IPS-15b (cell line): ENCODE results near the gene TRABD2A.

Experiments
- H3K27me3 ChIP-seq: one replicate; pipeline ENCODE4 v1.6.1; 2013; ENCODE audit warnings: low read length; ENCODE audit not compliant: control insufficient read depth, insufficient read depth
- H3K36me3 ChIP-seq: one replicate; pipeline ENCODE4 v1.6.1; 2013; ENCODE audit warnings: low read length; ENCODE audit not compliant: control insufficient read depth, insufficient read depth
- H3K4me1 ChIP-seq: one replicate; pipeline ENCODE4 v1.6.1; 2013; ENCODE audit warnings: mild to moderate bottlenecking, low read length; ENCODE audit not compliant: control insufficient read depth, insufficient read depth
- H3K4me3 ChIP-seq: one replicate; pipeline ENCODE4 v1.5.1; 2013; ENCODE audit warnings: low read depth, low read length
- H3K9ac ChIP-seq: one replicate; pipeline ENCODE4 v1.6.1; 2013; ENCODE audit warnings: low read depth, mild to moderate bottlenecking, low read length
- H3K9me3 ChIP-seq: one replicate; pipeline ENCODE4 v1.6.1; 2013; ENCODE audit warnings: mild to moderate bottlenecking, low read length; ENCODE audit not compliant: control insufficient read depth, insufficient read depth

TRABD2A gene

DNA sequence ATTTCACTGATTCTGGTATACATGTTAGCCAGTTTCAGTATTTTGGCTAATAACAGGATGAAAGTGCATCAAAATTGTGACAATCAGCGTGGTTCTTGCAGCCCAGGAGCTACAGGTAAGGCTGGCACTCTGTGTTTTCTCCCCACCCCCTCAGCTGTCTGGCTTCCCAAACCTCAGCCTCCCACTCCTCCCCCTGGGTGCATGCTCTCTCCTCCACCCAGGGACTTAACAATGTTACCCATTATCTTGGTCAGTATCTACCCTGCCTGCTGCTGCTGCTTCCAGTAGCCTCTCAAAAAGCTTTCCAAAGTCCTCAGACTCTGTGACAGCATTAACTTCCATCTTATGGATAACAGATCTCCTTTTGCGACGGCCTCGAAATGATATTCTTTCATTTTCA is 41.0 kb downstream of the TRABD2A start:
- Histone ChIP-seq H3K36me3 (no peaks in the 10 kb centered on the region), H3K27me3 (no peaks in the 10 kb centered on the region), H3K4me1 (no peaks in the 10 kb centered on the region), H3K4me3 (no peak overlapping the region), H3K9ac (no peak overlapping the region), H3K9me3 (no peaks in the 10 kb centered on the region)

DNA sequence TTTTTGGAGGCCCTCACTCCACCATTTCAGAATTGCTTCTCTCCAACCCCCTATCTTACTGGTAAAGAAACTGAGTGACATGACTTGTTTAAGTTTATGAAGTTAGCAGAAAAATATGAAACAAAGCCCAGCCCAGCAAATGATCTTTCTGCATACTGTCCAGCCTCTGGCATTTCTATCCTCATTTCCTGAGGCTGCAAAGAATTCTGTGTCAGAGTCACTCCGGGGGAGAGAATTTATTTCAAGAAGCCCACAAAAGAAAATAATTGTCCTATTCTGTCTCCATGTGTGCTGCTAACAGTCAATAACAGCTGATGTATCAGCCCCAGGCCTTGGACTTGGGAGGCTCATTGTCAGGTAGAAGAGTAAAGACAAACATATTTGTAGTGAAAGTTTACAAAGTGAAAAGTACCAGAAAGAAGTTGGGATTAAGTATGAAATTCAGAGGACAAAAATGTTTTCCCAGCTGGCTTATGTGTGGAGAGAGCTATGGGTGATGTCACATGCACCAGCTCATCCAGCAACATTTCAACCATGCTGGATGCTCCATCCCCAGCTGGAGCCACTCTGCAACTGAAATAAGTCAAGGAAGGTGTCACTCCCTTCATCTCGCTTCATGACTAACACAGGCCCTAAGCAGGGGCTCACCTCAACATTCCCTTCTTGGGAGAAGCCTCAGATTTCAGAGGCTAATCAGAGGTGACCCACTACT is 42.3 kb downstream of the TRABD2A start:
- no peaks in the 10 kb centered on the region for H3K27me3 ChIP-seq
- H3K36me3 ChIP-seq = no peaks in the 10 kb centered on the region
- no peaks in the 10 kb centered on the region for H3K9me3 ChIP-seq
- H3K9ac ChIP-seq = no peak overlapping the region
- no peaks in the 10 kb centered on the region for H3K4me1 ChIP-seq
- no peak overlapping the region for H3K4me3 ChIP-seq

DNA sequence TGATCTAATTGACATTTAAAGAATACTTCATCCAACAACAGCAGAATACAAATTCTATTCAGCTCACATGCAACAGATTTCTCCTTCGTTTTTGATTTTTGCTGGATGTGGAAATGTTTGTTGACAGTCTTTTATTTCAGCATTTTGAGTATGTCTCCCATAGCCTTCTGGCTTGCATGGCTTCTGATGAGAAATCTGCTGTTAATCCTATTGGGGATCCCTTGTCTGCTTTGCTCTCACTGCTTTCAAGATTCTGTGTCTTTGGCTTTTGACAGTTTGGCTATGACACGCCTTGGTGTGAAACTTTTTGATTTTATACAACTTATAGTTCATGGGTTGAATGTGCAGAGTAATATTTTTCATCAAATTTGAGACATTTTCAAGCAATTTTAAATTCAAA is 44.7 kb downstream of the TRABD2A start:
- Histone ChIP-seq H3K4me1 (peaks cover 6% of the 10 kb centered on the region), H3K36me3 (no peaks in the 10 kb centered on the region), H3K4me3 (no peak overlapping the region), H3K9ac (no peak overlapping the region), H3K27me3 (no peaks in the 10 kb centered on the region), H3K9me3 (no peaks in the 10 kb centered on the region)

DNA sequence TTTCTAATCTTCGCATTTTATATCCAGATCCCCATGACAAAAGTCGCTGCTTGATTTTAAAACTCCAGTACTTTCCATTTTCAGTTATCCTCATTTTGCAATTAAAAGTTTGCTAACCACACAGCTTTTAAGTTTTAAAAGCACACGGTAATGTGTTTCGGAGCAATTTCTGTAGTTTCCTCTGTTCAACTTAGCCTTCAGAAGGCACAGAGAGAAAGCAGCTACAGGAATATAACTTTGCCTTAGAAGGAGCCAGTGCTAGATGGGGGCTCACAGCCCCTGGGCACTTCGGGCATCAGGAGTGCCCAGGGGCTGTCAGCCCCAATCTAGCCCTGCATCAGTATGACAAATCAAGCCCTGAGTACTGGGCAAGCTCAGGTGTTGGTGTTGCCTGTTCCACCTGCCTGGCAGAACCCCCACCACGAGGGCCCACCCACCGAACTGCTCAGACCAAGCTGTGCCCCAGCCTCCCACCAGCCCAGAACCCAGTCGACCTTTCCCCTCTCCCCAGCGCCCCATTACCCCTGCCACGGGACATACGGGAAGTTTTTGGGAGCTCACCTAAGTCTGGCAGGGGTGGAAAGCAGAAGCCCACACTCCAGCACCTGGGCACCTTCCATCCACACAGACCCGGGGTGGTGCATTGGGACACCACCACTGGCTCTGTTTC is 47.3 kb downstream of the TRABD2A start:
- Histone ChIP-seq H3K4me3 (no peak overlapping the region), H3K4me1 (peaks cover 6% of the 10 kb centered on the region), H3K27me3 (no peaks in the 10 kb centered on the region), H3K36me3 (no peaks in the 10 kb centered on the region), H3K9me3 (no peaks in the 10 kb centered on the region), H3K9ac (no peak overlapping the region)

DNA sequence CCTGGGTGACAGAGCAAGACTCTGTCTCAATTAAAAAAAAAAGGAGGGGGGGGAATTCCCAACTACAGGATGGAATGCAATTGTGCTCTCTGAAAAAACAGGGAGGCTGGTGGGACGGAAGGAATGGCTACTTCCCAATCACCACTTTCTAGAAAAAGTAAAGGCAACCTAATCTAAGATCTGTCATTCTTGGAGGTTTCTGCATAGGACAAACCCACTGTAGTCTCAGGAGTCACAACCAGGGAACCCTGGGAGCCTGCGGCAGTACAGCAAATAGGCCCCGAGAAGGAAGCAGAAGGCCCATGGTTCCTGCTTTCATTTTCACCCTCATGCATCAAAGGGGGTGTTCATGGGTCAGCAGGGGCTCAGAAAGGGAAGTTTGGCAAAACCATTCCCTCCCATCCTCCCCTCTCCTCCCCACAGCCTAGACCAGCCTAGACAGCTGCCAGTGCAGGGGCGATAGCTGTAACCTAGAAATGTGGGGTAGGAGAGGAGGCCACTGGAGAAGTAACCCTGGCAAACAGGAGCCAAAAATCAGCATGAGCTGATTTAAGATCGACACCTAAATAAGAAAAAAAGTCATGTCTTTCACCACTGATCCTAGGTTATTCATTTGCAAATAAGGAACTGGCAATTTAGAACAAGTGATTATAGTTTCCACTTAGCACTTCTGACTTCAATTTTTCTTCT is 48.0 kb downstream of the TRABD2A start:
- Histone ChIP-seq H3K4me1 (peaks cover 6% of the 10 kb centered on the region), H3K9ac (no peak overlapping the region), H3K27me3 (no peaks in the 10 kb centered on the region), H3K9me3 (no peaks in the 10 kb centered on the region), H3K4me3 (no peak overlapping the region), H3K36me3 (no peaks in the 10 kb centered on the region)

DNA sequence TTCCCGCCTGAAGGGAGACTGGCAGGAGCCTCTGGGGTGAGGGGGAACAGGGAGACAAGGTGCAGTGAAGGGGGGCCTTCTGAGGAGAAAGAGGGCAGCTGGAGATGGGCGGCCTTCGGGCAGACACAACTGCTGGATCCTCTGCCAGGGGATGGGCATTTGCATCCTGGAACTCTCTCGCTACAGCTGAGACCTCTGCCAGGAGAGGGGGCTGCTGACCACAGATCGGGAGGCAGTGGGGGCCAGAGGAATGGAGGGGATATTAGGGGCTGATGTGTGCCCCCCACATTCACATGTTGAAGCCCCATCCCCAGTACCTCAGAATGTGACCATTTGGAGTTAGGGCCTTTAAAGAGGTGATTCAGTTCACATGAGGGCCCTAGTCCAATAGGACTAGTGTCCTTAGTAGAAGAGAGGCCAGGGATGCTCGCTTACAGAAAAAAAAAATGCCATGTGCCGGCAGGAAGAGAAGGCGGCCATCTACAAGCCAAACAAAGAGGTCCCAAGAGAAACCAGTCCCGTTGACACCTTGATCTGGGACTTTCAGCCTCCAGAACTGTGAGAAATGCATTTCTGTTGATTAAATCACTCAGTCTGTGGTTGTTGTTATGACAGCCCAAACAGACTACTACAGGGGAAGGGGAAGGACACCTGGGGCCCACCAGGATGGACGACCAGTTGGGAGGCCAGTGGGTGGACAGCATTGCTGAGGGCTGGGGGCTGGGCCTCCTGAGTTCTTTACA is 50.0 kb downstream of the TRABD2A start:
- Histone ChIP-seq H3K36me3 (no peaks in the 10 kb centered on the region), H3K9me3 (no peaks in the 10 kb centered on the region), H3K27me3 (no peaks in the 10 kb centered on the region), H3K4me1 (peaks cover 6% of the 10 kb centered on the region), H3K9ac (no peak overlapping the region), H3K4me3 (no peak overlapping the region)

DNA sequence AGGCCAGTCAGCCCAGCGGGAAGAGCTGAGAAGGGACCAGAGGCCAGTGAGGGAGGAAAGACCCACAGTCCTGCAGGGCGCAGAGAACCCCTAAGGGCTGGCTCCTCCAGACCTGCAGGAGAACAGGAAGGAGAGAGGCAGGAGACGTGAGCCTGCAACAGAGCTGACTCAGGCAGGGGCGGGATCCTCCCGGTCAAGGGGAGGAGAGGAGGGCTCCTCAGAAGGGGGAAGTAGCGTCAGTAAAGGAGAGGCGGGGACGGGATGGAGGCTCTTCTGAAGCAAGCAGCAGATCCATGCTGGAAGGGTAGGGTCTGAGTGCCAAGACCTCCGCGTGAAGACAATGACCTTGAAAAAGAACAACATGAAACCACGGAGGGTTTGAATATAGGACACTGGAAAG is 50.8 kb downstream of the TRABD2A start:
- H3K36me3 ChIP-seq = no peaks in the 10 kb centered on the region
- no peak overlapping the region for H3K9ac ChIP-seq
- H3K27me3 ChIP-seq = no peaks in the 10 kb centered on the region

DNA sequence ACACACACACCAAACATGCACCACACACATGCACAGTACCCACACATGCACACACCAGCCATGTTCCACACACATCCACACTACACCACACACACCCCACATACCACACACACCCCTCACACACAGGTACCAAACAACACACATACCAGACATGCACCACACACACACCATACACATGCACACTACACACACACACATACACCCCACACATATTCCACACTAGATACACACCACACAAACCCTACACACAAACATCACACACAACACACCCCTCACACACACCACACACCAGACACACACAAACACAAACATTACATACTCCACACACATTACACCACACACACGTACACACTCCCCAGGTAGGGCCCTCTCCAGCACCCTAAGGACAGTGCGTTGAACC is 51.2 kb downstream of the TRABD2A start:
- Histone ChIP-seq H3K4me3 (no peak overlapping the region), H3K27me3 (no peaks in the 10 kb centered on the region), H3K4me1 (peaks cover 6% of the 10 kb centered on the region), H3K9ac (no peak overlapping the region), H3K36me3 (no peaks in the 10 kb centered on the region), H3K9me3 (no peaks in the 10 kb centered on the region)

More for the DNA sequence above, 50.8 kb downstream of the TRABD2A start:
- Histone ChIP-seq H3K4me1 (peaks cover 6% of the 10 kb centered on the region), H3K4me3 (no peak overlapping the region), H3K9me3 (no peaks in the 10 kb centered on the region)

DNA sequence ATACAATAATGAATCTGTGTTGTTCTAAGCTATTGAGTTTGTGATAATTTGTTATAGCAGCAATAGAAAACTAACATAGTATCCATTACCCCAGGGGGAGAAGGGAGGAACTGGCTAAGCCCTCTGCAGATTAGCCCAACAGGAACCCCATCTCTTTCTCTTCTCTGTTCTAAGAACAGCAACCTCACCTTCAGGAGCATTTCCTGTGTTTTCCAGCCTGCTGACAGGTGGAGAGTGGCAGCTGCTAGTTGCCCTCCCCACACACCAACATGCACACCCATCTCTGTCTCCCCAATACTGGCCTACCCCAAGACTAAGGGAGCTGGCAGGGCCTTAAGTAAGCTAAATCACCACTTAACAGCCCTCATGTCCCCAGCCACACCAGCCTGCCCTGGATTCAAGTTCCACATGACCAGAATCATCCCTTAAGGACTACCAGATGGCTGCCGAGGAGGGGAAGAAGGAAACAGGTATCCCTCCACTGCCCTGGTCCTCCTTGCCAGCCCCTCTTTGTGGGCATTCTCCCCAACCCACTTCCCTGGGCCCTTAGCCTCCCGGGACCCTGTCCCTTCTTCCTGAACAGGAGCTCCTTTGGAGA is 52.8 kb downstream of the TRABD2A start:
- Histone ChIP-seq H3K4me3 (no peak overlapping the region), H3K9ac (no peak overlapping the region), H3K9me3 (no peaks in the 10 kb centered on the region), H3K36me3 (no peaks in the 10 kb centered on the region), H3K27me3 (no peaks in the 10 kb centered on the region), H3K4me1 (peaks cover 3% of the 10 kb centered on the region)

DNA sequence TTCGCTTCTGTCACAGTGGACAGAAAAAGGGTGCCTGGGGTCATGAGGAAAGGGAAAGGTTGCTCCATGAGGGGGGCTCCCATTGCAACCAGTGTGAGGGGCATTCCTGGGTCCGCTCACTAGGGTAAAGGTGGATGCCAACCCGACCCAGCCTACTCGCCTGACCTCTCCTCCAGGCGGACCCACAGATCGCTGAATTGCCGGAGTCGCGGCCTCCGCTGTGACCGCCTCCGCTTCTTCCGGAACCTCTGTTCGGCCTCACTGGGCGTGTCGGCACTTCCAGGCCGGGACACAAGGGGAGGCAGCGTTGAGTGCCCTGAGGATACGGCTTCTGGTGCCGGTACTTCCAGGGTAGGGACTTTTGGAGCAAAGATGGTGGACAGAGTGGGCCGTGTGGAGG is 57.1 kb downstream of the TRABD2A start:
- H3K9me3 ChIP-seq = no peaks in the 10 kb centered on the region
- no peak overlapping the region for H3K4me3 ChIP-seq
- H3K36me3 ChIP-seq = no peaks in the 10 kb centered on the region
- H3K4me1 ChIP-seq = no peaks in the 10 kb centered on the region
- H3K27me3 ChIP-seq = no peaks in the 10 kb centered on the region
- no peak overlapping the region for H3K9ac ChIP-seq

DNA sequence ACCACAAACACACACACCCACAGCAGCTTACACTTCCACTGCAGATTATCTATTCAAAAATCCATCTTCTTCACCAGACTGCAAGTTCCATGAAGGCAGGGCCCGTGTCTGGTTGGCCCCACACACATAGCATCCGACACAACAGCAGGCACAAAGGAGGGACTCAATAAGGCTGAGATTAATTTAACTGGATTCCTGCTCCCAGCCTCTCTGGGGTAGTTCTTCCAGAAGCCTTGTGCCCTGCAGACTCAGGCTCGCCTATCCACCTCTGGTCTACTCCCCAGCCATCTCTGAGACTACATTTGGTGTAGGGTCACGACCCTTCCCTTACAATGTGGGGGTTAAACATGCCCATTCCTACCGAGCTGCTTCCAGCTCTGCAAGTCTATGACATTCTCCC is 57.7 kb downstream of the TRABD2A start:
- no peak overlapping the region for H3K4me3 ChIP-seq
- H3K9ac ChIP-seq = no peak overlapping the region
- H3K36me3 ChIP-seq = no peaks in the 10 kb centered on the region
- no peaks in the 10 kb centered on the region for H3K4me1 ChIP-seq
- no peaks in the 10 kb centered on the region for H3K9me3 ChIP-seq
- H3K27me3 ChIP-seq = no peaks in the 10 kb centered on the region
